HG02885 (cell line): ENCODE data around the gene GNL2.
"Not testable (repeated sequence)": the region's sequence is repeated elsewhere in the genome, so short reads cannot be mapped to it uniquely, and the experiment has no call there.

Source experiments
- ATAC-seq: cut with Tn5 transposase; IDR thresholded peaks from one replicate; pipeline ENCODE4 v1.9.1; 2021; ENCODE audit warnings: mild to moderate bottlenecking; ENCODE audit not compliant: unreplicated experiment, poor library complexity

GNL2 gene

DNA sequence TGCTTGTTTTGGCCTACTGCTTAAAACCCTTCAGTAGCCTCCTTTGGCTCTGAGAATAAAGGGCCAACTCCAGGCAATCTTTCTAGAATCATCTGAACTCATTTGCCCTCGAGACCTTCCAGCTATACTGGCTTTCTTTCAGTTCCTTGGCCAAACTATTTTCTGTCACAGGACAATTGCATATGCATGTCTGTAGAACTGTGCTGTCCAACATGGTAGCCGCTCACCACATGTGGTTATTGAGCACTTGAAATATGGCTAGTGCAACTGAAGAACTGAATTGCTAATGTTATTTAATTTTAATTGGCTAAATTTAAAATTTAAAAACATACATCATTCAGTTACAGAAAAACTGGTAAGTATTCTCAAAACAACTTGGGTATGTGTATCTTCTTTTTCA, 14.3 kb upstream of the GNL2 start:
- no peak for ATAC-seq

GRCh38 chr1:37609002-37609401, 13.3 kb upstream of the GNL2 start:
- ATAC-seq, result no peak

DNA sequence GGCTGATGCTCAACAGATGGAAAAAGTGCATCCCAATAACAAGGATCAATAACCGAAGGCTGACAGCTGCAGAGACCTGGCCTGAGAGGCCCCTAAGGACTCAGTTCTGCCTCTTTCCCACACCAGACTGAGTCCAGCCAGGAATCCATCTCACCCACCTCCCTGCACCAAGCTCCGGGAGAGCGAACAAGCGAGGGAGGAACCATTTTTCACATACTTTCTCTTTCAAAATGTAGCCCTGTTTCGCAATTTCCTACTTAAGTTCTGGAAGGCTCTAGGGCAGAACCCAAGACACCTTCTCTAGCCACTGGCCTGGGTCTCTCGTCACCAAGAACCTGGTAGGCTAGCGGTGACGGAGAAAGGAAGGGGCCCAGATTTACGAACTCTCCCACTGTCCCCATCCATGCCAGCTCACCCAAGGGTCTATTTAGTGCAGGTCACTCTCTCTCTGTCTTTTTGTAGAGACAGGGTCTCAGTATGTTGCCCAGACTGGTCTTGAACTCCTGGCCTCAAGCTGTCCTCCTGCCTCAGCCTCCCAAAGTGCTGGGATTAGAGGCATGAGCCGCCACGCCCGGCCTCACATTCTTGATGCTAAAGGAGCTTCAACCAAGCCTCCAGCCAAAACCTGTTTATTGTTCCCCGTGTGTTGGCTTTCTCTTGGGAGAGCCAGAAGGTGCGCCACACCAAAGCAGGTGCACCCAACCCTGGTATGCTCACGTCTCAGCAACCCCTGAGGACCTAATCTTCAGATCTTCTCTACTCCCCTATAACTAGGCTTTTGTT, 10.9 kb upstream of the GNL2 start:
- no peak for ATAC-seq

DNA sequence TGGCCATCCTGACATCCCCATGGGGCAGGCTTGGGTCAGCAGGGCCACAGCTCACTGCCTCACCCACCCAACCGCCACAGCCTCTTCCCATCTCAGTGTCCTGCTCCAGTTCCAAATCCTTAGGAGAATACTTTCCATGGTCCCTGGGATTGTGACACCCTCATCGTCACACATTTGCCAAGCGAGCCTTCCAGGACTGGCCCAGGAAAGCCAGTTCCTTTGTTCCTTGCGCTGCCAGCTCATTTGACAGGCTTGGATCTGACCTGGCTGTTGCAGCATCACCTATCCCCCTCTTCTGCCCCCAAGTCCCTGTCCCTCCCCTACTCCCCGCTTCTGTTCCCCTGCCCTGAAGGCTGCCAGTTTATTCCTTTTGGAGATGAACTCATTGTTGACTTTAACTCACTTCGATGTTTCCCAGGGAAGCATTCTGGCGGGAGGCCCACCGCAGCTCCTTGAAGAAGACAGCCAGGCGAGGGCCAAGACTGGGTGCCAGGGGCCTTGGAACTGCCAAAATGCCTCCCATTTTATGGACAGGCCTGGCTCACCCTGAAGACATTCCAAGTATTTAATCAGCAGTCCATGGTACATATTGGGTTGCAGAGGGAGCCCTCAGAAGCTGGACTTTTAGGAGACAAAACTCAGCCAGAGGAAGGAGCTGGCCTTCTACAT, 10.2 kb upstream of the GNL2 start:
- no peak for ATAC-seq

DNA sequence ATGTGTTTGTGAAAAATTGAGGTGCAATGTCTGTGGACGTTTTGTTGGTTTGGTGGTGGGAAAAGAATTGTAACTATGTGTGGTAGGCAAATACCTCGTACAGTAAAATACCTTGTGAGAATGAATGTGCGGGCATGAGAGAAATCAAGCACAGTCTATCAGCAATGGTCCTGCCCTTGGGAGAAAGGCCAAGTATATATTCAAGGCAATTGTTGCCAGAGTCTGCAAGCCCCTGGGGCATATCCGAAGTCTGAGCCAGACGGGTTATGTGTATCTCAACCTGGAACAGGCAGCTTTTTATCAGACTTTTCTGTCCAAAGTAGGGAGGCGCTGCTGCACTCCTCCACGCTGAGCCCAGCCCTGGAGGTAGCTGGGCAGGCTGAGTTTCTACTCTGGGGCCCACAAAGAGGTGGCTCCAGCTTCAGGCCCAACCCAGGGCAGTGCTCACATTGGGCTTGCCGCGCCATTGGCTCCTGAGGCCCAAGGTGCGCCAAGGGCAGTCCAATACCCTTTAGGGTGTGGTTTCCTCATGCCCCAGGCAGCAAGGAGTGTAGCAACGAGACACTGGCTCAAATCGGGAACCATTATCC, 9.4 kb upstream of the GNL2 start:
- ATAC-seq, result no peak

DNA sequence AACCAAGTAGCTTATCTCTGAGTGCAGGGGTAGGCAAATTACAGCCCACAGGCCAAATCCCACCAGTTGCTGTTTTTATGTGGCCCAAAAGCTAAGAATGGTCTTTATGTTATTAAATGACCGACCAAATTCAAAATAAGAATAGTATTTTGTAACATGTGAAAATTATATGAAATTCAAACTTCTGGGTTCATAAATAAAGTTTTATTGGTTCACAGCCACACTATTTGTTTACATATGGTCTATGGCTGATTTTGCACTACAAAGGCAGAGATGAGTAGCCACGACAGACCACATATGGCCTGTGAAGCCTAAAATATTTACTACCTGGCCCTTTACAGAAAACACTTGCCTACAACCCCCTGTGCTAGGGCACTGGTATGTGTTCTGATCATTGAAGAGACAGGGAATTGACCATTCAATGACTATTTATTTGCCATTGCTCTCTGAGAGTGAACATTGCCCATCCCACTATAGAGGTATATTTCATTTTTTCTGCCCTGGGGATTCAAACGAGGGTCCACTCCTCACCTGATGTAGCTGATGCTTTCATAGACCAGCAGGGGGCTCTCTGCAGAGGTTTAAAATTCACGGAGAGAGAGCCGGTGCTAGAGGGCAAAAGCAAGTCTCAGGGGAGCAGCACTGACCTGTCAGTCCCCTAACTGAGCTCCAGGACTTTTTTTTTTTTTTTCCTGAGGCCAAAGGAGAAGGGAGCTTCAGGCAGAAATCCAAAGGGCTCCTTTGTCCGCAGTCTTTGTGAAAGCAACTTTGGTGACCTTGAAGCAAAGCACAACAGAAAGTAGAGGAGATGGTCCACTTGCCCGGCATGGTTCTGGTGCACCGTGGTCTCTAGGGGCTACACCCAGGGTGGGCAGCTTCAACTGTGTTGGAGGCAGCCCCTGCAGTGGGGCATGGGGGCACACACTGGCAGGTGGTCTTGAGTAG, 7.3 kb upstream of the GNL2 start:
- no peak for ATAC-seq

DNA sequence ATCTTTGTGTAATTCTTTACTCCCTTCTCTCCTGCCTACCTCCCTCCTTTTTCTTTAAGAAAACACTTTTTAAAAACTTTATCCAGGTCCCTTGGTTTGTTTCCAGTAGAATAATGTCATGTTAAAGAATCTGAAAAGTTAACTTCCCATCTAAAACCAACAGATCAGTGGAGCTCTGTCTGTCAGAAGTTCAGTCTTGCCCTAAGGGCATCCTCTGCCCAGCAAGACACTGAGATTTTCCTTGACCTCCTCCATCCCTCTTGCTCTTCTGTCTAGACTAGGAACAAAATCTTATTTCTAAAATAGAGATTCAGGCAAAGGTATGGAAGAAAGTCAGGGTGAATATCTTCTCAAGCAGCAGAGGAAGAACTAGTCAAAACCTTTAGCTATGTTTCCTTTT, 5.7 kb upstream of the GNL2 start:
- ATAC-seq, result no peak

DNA sequence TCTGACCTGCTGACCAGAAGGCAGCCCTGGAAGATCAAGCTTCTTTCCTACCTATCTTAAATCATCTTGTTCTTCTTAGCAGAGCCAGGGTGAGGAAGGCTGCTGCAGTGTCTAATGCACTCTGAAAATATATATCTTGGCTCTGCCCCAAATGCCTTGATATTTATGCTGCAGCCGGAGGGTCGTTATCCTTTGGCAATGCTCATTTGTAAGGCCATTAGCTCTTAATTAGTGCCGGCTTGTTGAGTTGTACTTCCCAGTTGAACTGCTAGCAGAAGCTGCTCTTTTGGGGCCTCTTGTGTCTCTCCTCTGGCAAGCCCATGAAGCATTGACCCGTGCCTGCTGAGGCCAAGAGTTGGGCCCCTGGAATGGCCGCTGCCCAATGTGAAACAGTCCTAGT, 4.2 kb upstream of the GNL2 start:
- ATAC-seq, result no peak

DNA sequence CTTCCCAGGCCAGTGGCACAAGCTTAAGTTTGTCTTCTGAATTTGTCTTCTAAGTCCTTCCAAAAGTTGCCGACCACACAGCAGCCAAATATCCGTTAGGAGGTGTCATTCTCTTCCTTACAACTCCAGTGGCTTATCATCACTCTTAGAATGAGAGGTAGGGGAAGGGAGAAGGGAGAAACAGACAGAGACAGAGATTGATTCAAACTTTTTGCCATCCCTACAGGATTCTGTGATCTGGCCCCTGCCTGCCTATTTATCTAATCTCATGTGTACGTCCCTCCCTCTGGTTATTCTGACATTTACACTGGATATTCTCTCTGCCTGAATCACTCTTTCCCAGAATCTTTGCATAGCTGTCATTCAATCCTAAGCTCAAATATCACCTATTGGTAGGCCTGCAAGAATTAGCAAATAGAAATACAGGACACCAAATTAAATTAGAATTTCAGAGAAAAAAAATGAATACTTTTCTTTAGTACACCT, 488 bp upstream of the GNL2 start:
- no peak for ATAC-seq

DNA sequence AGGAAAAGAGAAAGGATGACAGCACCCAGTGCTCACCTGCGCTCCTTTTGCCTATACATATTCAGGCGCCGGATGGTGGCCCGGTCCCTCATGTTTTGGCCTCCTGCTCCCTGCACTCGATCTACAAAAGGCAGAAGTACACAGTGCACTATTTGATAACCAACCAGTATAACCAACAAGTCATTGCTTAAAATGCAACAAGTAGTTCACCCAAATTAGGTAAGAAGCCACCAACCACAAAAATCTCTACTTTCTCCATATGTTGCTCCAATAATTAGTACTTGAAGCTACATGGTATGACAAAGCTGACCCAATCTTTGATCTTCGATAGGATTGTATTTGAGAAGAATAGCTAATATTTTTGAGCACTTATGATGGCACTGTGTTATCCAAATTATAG, 2.0 kb downstream of the GNL2 start:
- no peak for ATAC-seq

DNA sequence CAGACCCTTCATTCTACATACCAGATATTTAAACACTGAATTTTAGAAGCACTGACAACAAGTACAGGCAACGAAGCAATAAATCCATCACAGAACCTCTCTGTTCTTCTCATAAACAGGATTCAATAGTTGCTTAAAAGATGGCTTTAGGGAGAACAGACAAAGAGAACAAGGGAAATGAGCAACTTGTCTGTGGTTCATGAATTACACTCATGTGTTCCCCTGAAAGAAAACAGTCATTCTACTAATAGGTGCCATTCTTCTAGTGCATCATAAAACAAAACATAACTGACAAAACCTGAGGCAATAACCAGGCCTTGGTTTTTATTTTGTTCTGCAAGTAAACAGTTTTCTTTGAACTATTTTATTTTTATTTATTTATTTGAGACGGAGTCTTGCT, 6.8 kb downstream of the GNL2 start:
- ATAC-seq, result no peak

DNA sequence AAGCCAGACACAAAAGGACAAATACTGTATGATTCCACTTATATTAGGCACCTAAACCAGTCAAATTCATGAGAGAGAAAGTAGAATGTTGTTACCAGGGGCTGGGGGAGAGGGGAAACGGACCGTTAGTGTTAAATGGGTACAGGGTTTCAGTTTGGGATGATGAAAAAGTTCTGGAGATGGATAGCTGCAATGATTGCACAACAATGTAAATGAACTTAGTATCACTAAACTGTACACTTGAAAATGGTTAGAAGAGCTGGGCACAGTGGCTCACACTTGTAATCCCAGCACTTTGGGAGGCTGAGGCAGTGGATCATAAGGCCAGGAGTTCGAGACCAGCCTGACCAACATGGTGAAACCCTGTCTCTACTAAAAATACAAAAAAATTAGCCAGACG, 11.2 kb downstream of the GNL2 start:
- ATAC-seq, result not testable (repeated sequence)

- no peak for ATAC-seq
Measured at GRCh38 chr1:37575692-37576091, 20.0 kb downstream of the GNL2 start.

GRCh38 chr1:37574834-37575480, 20.8 kb downstream of the GNL2 start:
- no peak for ATAC-seq

DNA sequence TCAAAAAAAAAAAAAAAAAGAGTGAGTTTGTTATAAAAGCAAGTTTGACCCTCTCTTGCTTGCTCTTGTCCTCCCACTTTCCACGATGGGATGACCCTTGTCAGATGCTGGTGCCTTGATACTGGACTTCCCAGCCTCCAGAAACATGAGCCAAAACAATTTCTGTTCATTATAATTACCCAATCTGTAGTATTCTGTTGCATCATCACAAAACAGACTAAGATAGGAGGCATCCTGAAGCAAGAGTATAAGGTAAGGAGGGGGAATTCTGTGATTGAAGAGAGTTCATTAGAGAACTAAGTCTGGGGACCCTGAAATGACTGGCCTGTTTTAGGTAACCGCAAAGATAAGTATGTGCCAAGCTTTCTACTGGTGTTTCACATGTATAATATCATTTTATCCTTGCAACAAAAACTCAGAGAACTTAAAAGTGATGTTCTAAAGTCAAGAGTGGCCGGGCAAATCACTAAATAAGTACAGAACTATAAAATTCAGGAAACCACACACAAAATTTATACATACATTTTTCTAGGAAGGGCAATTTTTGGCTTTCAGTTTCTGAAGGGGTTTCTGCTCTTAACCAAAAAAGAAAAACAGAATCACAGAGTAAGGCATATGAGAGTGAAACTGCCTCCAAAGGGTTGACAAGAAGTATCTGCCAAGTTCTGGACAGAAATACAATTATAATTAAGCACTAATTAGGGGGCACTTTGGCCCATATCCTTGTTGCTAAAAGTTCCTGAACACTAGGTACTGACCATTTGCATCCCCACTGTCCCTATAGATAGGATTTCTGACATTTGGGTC, 25.0 kb downstream of the GNL2 start:
- ATAC-seq, result no peak

GRCh38 chr1:37567023-37567422, 28.7 kb downstream of the GNL2 start:
- no peak for ATAC-seq

DNA sequence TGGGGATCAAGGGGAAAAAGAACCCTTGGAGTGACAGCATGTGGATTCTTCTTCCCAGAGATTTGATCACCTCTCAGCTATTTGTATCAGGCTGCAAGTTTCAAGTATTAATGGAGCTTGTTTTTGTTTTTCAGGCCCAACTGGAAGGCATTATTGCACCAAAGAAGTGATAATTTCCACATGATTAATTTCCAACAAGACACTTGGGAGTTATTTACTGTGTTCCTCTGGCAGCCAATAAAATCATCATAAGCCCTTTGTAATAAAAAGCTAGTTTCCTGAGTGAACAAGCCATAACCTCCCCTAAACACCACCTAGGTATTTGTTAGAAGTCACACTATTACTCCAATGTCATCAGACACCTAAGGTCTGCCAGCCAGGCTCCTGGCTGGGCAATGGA, 30.8 kb downstream of the GNL2 start:
- ATAC-seq, result no peak

GRCh38 chr1:37562984-37563383, 32.8 kb downstream of the GNL2 start:
- no peak for ATAC-seq
